GM12891 (cell line): ENCODE results near the gene PHF2.

Experiments
- POLR2A ChIP-seq: IDR thresholded peaks from 2 replicates; pipeline ENCODE4 v1.6.1; 2011; ENCODE audit warnings: low read depth, low read length, control low read depth
- POLR2AphosphoS5 ChIP-seq: IDR thresholded peaks from 2 replicates; pipeline ENCODE4 v1.6.1; 2011; ENCODE audit warnings: low read depth, low read length, control low read depth
- TAF1 ChIP-seq: IDR thresholded peaks from 2 replicates; pipeline ENCODE4 v1.6.1; 2011; ENCODE audit warnings: low read depth, low read length, control low read depth

GRCh38 chr9:93532141-93532540 is 44.2 kb upstream of the PHF2 start:
- TF ChIP-seq POLR2A (no peak), POLR2AphosphoS5 (no peak), TAF1 (no peak)
